H9 (cell line): ENCODE data around the gene CHST5. TPM values are rescaled to one million over a fixed set of nuclear protein-coding genes. Genes with fewer than 3 reads are reported as not detected.

Experiments
- DNase-seq: peaks from one replicate; pipeline ENCODE4 v3.0.0-alpha.2; 2017
- H2AFZ ChIP-seq: one replicate; pipeline ENCODE4 v1.6.1; 2013; ENCODE audit warnings: mild to moderate bottlenecking, low read length, control low read depth, moderate library complexity
- H2AK5ac ChIP-seq: 2 replicates; pipeline ENCODE4 v1.6.1; 2013; ENCODE audit warnings: low read length, control low read depth, mixed read lengths; ENCODE audit not compliant: insufficient read length
- H2BK120ac ChIP-seq: one replicate; pipeline ENCODE4 v1.6.1; 2013; ENCODE audit warnings: low read depth, mild to moderate bottlenecking, low read length, control low read depth, inconsistent platforms; ENCODE audit not compliant: poor library complexity, severe bottlenecking
- H2BK12ac ChIP-seq: 2 replicates; pipeline ENCODE4 v1.6.1; 2013; ENCODE audit warnings: low read length, control low read depth, mixed read lengths, low read depth; ENCODE audit not compliant: insufficient read length
- H2BK15ac ChIP-seq: 2 replicates; pipeline ENCODE4 v1.6.1; 2013; ENCODE audit warnings: low read depth, low read length, control low read depth
- H2BK20ac ChIP-seq: one replicate; pipeline ENCODE4 v1.6.1; 2013; ENCODE audit warnings: low read depth, mild to moderate bottlenecking, low read length, control low read depth, inconsistent platforms; ENCODE audit not compliant: poor library complexity, severe bottlenecking
- H2BK5ac ChIP-seq: 2 replicates; pipeline ENCODE4 v1.6.1; 2013; ENCODE audit warnings: low read length, control low read depth, mixed read lengths; ENCODE audit not compliant: insufficient read length
- H3K14ac ChIP-seq: 2 replicates; pipeline ENCODE4 v1.6.1; 2013; ENCODE audit warnings: low read length, control low read depth; ENCODE audit not compliant: insufficient read depth
- H3K18ac ChIP-seq: 2 replicates; pipeline ENCODE4 v1.6.1; 2013; ENCODE audit warnings: low read depth, mild to moderate bottlenecking, mixed read lengths, low read length, control low read depth; ENCODE audit not compliant: insufficient read length
- H3K23ac ChIP-seq: 2 replicates; pipeline ENCODE4 v1.6.1; 2013; ENCODE audit warnings: low read length, control low read depth, mixed read lengths, low read depth; ENCODE audit not compliant: insufficient read length
- H3K23me2 ChIP-seq: 2 replicates; pipeline ENCODE4 v1.6.1; 2013; ENCODE audit warnings: low read depth, mild to moderate bottlenecking, mixed read lengths, low read length, control low read depth; ENCODE audit not compliant: insufficient read length, poor library complexity, severe bottlenecking
- H3K27ac ChIP-seq: 2 replicates; pipeline ENCODE4 v1.5.1; 2013; ENCODE audit warnings: low read length, control low read depth, mixed read lengths, low read depth; ENCODE audit not compliant: insufficient read length
- H3K27me3 ChIP-seq: 2 replicates; pipeline ENCODE4 v1.6.1; 2013; ENCODE audit warnings: low read length, control low read depth, inconsistent platforms; ENCODE audit not compliant: insufficient read depth
- H3K4ac ChIP-seq: 2 replicates; pipeline ENCODE4 v1.6.1; 2013; ENCODE audit warnings: low read depth, mild to moderate bottlenecking, control low read depth, inconsistent platforms, low read length, moderate library complexity
- H3K4me1 ChIP-seq: 2 replicates; pipeline ENCODE4 v1.6.1; 2013; ENCODE audit warnings: low read length, control low read depth, inconsistent platforms; ENCODE audit not compliant: insufficient read depth
- H3K4me2 ChIP-seq: 2 replicates; pipeline ENCODE4 v1.6.1; 2013; ENCODE audit warnings: low read length, control low read depth, mixed read lengths; ENCODE audit not compliant: insufficient read length, insufficient read depth
- H3K56ac ChIP-seq: 2 replicates; pipeline ENCODE4 v1.6.1; 2013; ENCODE audit warnings: low read depth, mild to moderate bottlenecking, mixed read lengths, low read length, control low read depth; ENCODE audit not compliant: insufficient read length
- H3K79me1 ChIP-seq: 2 replicates; pipeline ENCODE4 v1.6.1; 2013; ENCODE audit warnings: low read depth, mild to moderate bottlenecking, moderate library complexity, low read length, control low read depth, inconsistent platforms; ENCODE audit not compliant: insufficient read depth, poor library complexity, severe bottlenecking
- H3K79me2 ChIP-seq: 2 replicates; pipeline ENCODE4 v1.6.1; 2013; ENCODE audit warnings: low read length, control low read depth, inconsistent platforms; ENCODE audit not compliant: insufficient read depth
- H3K9ac ChIP-seq: 2 replicates; pipeline ENCODE4 v1.6.1; 2013; ENCODE audit warnings: low read length, control low read depth, mixed read lengths; ENCODE audit not compliant: insufficient read length; ENCODE audit errors: extremely low read depth
- H3K9me3 ChIP-seq: one replicate; pipeline ENCODE4 v1.6.1; 2013; ENCODE audit warnings: low read depth, low read length, inconsistent platforms; ENCODE audit not compliant: control insufficient read depth
- H3T11ph ChIP-seq: one replicate; pipeline ENCODE4 v1.6.1; 2013; ENCODE audit warnings: mild to moderate bottlenecking, low read length, control low read depth, inconsistent platforms
- H4K20me1 ChIP-seq: one replicate; pipeline ENCODE4 v1.6.1; 2013; ENCODE audit not compliant: control insufficient read depth, insufficient read length, insufficient read depth
- H4K5ac ChIP-seq: 2 replicates; pipeline ENCODE4 v1.6.1; 2013; ENCODE audit warnings: low read depth, mild to moderate bottlenecking, mixed read lengths, low read length, control low read depth; ENCODE audit not compliant: insufficient read length
- H4K8ac ChIP-seq: replicated peaks from 2 replicates; pipeline ENCODE4 v1.6.1; 2013; ENCODE audit warnings: low read length, control low read depth, mixed read lengths, low read depth; ENCODE audit not compliant: insufficient read length
- H4K91ac ChIP-seq: 2 replicates; pipeline ENCODE4 v1.6.1; 2013; ENCODE audit warnings: low read depth, mild to moderate bottlenecking, moderate library complexity, mixed read lengths, low read length, control low read depth; ENCODE audit not compliant: insufficient read length
- H3K27ac Mint-ChIP-seq, 3 experiments: 2 replicates in 2 of 3; 3 replicates in 1 of 3; pipeline ENCODE4 v1.8.0; 2020 to 2021; ENCODE audit warnings: mixed read lengths in 3 of 3, mild to moderate bottlenecking in 1 of 3, moderate library complexity in 1 of 3
- H3K27me3 Mint-ChIP-seq: 2 replicates; pipeline ENCODE4 v1.8.0; 2021; ENCODE audit warnings: low read depth, mild to moderate bottlenecking, moderate library complexity, mixed read lengths
- H3K36me3 Mint-ChIP-seq, 3 experiments: 2 replicates in 2 of 3; 3 replicates in 1 of 3; pipeline ENCODE4 v1.8.0; 2020 to 2021; ENCODE audit warnings: low read depth in 3 of 3, mixed read lengths in 3 of 3; ENCODE audit not compliant: insufficient read depth in 1 of 3
- H3K4me1 Mint-ChIP-seq, 2 experiments: 2 replicates each; pipeline ENCODE4 v1.8.0; 2020; ENCODE audit warnings: mixed read lengths in 2 of 2
- H3K4me3 Mint-ChIP-seq, 2 experiments: 2 replicates in 1 of 2; 3 replicates in 1 of 2; pipeline ENCODE4 v1.8.0; 2020 to 2021; ENCODE audit warnings: mild to moderate bottlenecking in 2 of 2, mixed read lengths in 2 of 2, moderate library complexity in 1 of 2
- H3K9me3 Mint-ChIP-seq, 2 experiments: 2 replicates in 1 of 2; 3 replicates in 1 of 2; pipeline ENCODE4 v1.8.0; 2020; ENCODE audit warnings: mild to moderate bottlenecking in 2 of 2, mixed read lengths in 2 of 2, moderate library complexity in 1 of 2
- WGBS: extraction: QIAGEN DNeasy Blood & Tissue Kit; methylation state at CpG from one replicate; pipeline ENCODE4 v1.1.7; 2013; ENCODE audit warnings: missing lambda C conversion rate, low lambda C conversion rate, mixed read lengths; ENCODE audit not compliant: insufficient read length; ENCODE audit errors: extremely low coverage; 5-methylcytosine and 5-hydroxymethylcytosine counted together
- total RNA-seq: library from RNA; stranded (reverse); gene quantifications from 2 replicates; pipeline ENCODE4 v1.2.1, GENCODE V29; 2021
- TF ChIP-seq, protein P1 (sequence below): fragments of 200-600 bp; sonication (generic); conservative IDR thresholded peaks from 3 replicates; pipeline ENCODE4 v1.8.0; 2021; ENCODE audit warnings: antibody characterized with exemption, mild to moderate bottlenecking

The CHST5 gene
- total RNA-seq, 1 experiment from 2014 or later = not detected

DNA sequence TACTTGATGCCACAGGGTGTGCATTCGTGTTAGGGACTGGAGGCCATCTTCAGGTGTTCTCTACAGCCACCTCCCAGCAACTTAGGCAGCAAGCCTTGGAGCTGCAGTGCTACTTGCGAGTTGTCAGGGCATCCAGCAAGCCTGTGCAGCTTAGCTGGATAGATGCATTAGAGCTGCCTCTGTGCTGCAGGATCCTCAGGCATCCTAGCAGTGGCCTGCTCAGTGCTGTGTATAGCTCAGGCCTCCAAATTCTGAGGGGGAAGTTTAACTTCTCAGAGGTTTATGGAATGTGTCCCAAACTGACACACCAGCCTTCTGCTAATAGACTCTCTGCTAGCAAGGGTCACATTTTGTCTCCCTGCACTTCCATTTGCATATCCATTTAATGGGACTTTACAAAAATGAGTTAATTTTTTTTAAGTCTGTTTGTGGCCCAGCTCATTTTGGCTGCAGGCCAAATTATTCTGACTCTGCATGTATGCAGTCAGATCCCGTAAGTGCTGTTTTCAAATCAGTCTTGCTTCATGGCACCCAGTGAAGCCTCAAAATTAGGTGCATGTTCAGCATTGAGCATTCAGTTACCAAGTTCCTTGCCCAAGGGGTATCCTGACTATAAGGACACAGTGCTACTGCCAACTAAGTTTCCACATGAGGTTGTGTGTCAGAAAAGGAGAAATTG lies 37.1 kb upstream of the CHST5 start:
- no peaks in the 10 kb centered on the region for H3K79me1 ChIP-seq
- H3K23me2 ChIP-seq = no peaks in the 10 kb centered on the region
- no peak overlapping the region for H2BK120ac ChIP-seq
- no peak overlapping the region for H3K4ac ChIP-seq
- H3K9me3 Mint-ChIP-seq = no peaks in the 10 kb centered on the region
- TF ChIP-seq, protein P1, sequence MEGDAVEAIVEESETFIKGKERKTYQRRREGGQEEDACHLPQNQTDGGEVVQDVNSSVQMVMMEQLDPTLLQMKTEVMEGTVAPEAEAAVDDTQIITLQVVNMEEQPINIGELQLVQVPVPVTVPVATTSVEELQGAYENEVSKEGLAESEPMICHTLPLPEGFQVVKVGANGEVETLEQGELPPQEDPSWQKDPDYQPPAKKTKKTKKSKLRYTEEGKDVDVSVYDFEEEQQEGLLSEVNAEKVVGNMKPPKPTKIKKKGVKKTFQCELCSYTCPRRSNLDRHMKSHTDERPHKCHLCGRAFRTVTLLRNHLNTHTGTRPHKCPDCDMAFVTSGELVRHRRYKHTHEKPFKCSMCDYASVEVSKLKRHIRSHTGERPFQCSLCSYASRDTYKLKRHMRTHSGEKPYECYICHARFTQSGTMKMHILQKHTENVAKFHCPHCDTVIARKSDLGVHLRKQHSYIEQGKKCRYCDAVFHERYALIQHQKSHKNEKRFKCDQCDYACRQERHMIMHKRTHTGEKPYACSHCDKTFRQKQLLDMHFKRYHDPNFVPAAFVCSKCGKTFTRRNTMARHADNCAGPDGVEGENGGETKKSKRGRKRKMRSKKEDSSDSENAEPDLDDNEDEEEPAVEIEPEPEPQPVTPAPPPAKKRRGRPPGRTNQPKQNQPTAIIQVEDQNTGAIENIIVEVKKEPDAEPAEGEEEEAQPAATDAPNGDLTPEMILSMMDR = no peak
- no peak overlapping the region for H3K9ac ChIP-seq
- no peak overlapping the region for H2BK12ac ChIP-seq
- no peaks in the 10 kb centered on the region for H3K27me3 ChIP-seq
- no peak overlapping the region for H2BK20ac ChIP-seq
- H3K4me3 Mint-ChIP-seq = no peak overlapping the region
- peaks cover 17 to 71% (median 62%) of the 10 kb centered on the region in 3 experiments; a peak in 6 of 7 replicates for H3K36me3 Mint-ChIP-seq
- peaks cover 14 to 15% of the 10 kb centered on the region in 2 experiments for H3K4me1 Mint-ChIP-seq
- H3K27me3 Mint-ChIP-seq = no peaks in the 10 kb centered on the region
- no peak overlapping the region; a peak in 1 of 7 replicates for H3K27ac Mint-ChIP-seq
- no peak overlapping the region for H3K27ac ChIP-seq
- no peak overlapping the region for H4K8ac ChIP-seq
- H3K23ac ChIP-seq = no peak overlapping the region
- H3T11ph ChIP-seq = no peak overlapping the region
- no peak overlapping the region for H2AK5ac ChIP-seq
- no peak overlapping the region for H4K91ac ChIP-seq
- H3K56ac ChIP-seq = no peak overlapping the region
- no peaks in the 10 kb centered on the region for H4K20me1 ChIP-seq
- no peak for DNase-seq
- H3K79me2 ChIP-seq = no peaks in the 10 kb centered on the region
- no peak overlapping the region for H3K14ac ChIP-seq
- H3K4me1 ChIP-seq = peaks cover 8% of the 10 kb centered on the region; the same call in 1 of the 2 replicates
- no peak overlapping the region for H4K5ac ChIP-seq
- H3K9me3 ChIP-seq = no peaks in the 10 kb centered on the region
- no peak overlapping the region for H3K18ac ChIP-seq
- no CpG with 5 or more reads among the region's 3 CpGs for WGBS
- H2AFZ ChIP-seq = no peak overlapping the region
- no peak overlapping the region for H2BK5ac ChIP-seq
- H3K4me2 ChIP-seq = no peak overlapping the region
- no peak overlapping the region for H2BK15ac ChIP-seq
